ENCODE results near the gene ABCB6.

- TF ChIP-seq POLR2AphosphoS5 (IDR thresholded peaks at IDR 0.05; ENCODE audit: low read depth, low read length) (no peak), SIN3A (IDR thresholded peaks at IDR 0.05; ENCODE audit: borderline replicate concordance, insufficient read depth, low read length) (no peak)
These were observed 45.6 kb downstream of the ABCB6 start for GRCh38 chr2:219173176-219173575.

Measured in PFSK-1 (cell line).